NCI-H748 treated with DMSO at 0.1 percent for 48 hours (cell line): Measurements from ENCODE around the gene FAM181B.

Source experiments
- DNase-seq: peaks from one replicate; lab custom pipeline; 2025; lab: John Stamatoyannopoulos, UW

Gene FAM181B, protein sequence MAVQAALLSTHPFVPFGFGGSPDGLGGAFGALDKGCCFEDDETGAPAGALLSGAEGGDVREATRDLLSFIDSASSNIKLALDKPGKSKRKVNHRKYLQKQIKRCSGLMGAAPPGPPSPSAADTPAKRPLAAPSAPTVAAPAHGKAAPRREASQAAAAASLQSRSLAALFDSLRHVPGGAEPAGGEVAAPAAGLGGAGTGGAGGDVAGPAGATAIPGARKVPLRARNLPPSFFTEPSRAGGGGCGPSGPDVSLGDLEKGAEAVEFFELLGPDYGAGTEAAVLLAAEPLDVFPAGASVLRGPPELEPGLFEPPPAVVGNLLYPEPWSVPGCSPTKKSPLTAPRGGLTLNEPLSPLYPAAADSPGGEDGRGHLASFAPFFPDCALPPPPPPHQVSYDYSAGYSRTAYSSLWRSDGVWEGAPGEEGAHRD

DNA sequence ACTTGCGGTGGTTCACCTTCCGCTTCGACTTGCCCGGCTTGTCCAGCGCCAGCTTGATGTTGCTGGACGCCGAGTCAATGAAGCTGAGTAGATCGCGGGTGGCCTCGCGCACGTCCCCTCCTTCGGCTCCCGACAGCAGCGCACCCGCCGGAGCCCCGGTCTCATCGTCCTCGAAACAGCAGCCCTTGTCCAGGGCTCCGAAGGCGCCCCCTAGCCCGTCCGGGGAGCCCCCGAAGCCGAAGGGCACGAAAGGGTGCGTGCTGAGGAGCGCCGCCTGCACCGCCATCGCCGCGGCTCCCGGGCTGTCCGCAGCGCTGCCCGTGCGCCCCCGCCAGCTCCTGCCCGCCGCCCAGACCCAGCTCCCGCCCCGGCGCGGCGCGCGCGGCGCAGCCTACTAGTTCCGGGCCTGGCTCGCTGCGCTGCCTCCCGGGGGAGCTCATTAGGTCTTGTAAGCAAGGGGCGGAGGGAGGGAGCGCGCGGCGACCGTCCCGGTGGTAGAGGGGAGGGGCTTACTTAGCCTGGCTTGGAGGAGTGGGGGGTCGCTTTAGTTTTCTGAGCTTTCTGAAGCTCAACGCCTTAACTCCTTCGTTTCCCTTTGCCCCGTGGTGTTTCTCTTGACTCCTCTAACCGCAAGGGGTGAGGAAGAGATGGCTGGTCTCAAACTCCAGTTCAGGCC, at the start of gene FAM181B:
TSS of gene FAM181B (minus strand) at position 421 of the 676 bp plus-strand sequence. CDS start at position 286, 135 bp downstream.
- DNase-seq, result no peak

DNA sequence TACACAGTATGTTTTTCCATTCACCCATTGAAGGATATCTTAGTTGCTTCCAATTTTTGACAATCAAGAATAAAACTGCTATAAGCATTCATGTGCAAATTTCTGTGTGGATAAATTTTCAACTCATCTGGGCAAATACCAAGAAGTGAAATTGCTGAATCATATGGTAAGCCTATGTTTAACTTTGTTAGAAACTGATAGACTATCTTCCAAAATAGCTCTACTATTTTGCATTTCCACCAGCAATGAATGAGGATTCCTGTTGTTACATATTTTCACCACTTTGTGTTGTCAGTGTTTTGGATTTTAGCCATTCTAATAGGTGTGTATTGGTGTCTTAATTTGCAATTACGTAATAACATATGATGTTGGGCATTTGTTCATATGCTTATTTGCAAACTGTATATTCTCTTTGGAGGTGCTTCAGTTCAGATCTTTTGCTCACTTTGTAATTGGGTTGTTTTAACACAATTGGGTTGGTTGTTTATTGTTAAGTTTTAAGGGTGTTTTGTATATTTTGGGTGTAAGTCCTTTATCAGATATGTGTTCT, 49.2 kb upstream of the FAM181B start:
- DNase-seq, result no peak

DNA sequence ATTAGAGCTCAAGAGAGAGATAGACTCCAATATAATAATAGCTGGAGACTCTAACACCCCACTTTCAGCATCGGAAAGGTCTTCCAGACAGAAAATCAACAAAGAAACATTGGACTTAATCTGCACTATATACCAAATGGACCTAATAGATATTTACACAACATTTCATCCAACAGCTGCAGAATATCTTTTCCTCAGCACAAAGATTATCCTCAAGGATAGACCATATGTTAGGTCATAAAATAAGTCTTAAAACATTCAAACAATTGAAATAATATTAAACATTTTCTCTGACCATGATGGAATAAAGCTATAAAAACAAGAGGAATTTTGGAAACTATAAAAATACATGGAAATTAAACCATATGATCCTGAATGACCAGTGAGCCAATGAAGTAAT, 45.1 kb upstream of the FAM181B start:
- no peak for DNase-seq

DNA sequence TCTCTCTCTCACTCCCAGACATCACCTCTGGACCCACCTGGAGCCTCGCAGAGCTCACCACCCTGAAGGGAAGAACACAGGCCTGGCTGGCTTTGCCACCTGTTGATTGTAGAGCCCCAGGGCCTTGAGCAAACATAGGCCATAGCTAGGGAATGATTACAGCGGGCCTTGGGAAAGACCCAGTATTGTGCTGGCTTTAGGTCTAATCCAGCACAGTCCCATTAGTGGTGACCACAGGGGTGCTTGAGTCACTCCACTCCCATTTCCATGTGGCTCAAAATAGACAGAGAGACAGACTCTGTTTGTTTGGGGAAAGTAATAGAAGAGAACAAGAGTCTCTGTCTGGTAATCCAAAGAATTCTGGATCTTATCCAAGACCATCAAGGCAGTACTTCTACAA, 42.7 kb upstream of the FAM181B start:
- DNase-seq, result no peak

DNA sequence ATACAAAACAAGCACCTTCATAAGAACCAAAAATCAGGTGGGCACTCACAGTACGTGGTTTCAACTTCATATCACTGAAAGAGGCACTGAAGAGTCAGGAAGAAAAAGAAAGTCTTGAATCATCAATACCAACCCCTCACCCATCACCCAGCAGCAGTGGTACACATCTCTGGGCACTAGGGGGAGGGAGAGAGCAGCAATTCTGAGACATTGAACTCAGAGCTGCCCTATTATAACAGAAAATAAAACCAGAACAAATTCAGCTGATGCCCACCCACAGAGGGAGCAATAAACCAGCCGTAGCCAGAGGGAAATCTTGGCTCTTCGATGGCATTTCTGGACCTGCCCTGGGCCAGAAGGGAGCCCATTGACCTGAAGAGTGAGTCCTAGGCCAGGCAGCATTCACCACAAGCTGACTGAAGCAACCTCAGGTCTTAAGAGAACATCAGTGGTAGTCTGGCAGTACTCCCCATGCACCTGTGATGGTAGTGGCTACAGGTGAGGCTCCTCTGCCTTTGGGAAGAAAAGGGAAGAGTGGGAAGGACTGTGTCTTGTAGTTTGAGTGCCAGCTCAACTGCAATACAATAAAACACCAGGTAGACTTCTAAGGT, 42.2 kb upstream of the FAM181B start:
- peak; percentile 8 for DNase-seq

DNA sequence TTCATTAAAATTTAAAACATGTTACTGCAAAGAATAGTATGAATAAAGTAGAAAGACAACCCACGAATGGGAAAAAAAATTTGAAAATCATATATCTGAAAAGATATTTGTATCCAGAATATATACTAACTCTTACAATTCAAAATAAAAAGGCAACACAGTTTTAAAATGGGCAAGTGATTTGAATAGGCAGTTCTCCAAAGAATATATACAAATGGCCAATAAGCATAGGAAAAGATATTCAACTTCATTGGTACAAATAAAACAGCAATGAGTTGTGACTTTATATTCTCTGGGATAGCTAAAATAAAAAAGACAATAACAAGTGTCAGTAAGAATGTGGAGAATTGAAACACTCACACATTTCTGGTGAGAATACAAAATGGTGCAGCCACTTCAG, 41.6 kb upstream of the FAM181B start:
- no peak for DNase-seq

DNA sequence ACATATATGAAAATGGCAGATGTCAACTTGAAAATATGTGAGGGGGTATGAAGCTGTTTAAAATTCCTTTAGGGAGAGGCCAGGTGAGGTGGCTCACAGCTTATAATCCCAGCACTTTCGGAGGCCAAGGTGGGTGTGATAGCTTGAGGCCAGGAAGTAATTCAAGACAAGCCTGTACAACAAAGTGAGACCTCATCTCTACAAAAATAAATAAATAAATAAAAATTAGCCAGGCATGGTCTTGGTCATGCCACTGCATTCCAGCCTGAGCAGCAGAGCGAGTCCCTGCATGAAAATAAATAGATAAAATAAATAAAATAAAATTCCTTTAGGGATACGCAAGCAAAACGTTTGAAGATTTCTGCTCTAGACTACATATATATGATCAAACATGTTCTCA, 38.1 kb upstream of the FAM181B start:
- DNase-seq, result no peak

DNA sequence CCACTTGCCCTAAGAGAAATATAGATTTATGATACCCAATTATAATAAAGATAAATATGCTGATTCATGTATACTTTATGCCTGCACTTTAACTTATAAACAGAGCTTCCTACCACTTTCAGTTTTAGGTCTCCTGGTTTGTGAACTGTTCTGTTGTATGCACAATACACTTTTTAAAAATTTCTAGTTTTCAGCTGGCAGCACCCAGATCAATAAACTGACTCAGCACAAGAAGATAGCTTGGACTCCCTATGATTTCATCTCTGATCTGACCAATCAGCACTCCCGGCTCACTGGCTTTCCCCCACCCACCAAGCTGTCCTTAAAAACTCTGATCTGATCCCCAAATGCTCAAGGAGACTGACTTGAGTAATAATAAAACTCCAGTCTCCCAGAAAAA, 33.5 kb upstream of the FAM181B start:
- DNase-seq, result no peak

DNA sequence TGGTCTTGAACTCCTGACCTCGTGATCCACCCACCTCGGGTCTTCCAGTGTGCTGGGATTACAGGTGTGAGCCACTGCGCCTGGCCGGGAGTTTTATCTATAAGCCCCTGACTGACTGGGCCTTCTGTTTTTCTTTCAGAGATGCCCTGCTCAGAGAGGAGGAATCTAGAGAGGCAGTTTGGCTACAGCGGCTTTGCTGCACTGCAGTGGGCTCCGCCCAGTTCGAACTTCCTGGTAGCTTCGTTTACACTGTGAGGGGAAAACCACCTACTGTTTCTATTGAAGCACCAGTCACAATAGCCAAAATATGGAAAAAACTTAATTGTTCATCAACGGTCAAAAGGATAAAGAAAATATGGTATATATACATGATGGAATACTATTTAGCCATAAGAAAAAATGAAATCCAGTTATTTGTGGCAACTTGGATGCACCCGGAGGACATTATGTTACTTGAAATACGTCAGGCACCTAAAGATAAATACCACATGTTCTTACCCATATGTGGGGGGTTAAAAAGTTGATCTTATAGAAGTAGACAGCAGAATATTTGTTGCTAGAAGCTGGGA, 31.9 kb upstream of the FAM181B start:
- no peak for DNase-seq

DNA sequence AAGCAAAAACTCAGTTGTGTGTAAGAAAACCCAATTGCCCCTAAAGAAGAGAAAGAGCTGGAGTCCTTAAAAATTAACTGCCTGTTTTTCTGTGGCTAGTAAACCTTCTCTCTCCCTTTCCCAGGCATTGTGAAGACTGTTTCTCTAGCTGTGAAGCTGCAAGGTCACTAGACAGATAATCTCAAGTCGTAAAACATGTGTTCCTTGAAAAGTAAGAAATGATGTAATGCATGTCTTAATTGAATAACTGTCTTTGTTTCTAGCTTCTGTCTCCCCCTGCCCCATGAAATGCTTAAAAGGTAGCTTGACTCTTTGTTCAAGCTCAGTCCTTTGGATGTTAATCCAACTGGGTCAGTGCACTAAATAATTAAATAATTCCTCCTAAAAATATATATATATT, 29.5 kb upstream of the FAM181B start:
- DNase-seq, result no peak

DNA sequence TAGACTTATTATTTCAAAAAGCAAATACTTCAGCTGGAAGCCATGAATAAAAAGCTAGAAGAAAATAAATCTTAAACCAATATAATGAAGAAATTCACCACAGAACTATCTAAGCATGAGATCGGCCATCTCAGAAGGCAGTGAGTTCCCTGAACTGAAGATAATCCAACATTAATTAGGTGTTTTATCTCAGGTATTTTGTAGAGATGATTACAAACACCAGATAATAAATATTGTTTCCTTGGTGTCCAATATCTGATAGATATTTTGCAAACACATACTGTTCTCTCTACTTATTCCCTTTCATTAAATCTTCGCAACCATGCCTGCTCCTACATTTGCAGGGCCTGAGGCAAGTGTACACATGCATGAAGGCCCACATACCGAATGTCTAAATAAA, 26.0 kb upstream of the FAM181B start:
- DNase-seq, result no peak

DNA sequence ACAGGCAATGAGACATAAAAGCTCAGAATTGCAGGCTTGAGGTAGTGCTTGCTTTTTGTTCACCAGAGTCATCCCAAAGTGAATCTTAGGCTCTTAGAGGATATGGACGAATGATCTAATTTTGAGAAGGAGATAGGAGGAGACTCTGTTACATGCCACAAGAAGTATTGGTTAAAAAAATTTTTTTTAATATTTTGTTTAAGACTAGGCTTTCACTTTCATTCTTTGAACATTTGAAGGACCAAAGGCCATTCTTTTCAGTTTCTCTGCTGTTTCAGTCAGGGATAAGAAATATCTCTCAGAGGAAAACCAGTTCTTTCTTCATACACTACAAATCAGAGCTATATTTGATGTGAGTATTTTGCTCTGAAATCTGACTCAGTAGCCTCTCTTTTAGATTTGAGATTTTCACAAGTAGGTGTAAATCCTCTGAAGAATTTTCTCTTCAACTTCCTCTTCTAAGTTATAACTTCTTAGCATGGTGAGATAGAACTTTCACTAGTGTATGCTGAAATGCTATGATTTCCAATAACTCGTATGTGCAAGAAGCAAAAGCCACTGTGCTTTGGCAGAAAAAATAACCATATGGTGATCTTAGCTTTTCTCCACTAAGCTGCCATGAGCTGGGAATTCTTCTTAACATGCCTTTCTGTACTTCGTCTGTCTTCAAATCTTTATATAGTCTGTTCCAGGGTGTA, 24.1 kb upstream of the FAM181B start:
- no peak for DNase-seq

DNA sequence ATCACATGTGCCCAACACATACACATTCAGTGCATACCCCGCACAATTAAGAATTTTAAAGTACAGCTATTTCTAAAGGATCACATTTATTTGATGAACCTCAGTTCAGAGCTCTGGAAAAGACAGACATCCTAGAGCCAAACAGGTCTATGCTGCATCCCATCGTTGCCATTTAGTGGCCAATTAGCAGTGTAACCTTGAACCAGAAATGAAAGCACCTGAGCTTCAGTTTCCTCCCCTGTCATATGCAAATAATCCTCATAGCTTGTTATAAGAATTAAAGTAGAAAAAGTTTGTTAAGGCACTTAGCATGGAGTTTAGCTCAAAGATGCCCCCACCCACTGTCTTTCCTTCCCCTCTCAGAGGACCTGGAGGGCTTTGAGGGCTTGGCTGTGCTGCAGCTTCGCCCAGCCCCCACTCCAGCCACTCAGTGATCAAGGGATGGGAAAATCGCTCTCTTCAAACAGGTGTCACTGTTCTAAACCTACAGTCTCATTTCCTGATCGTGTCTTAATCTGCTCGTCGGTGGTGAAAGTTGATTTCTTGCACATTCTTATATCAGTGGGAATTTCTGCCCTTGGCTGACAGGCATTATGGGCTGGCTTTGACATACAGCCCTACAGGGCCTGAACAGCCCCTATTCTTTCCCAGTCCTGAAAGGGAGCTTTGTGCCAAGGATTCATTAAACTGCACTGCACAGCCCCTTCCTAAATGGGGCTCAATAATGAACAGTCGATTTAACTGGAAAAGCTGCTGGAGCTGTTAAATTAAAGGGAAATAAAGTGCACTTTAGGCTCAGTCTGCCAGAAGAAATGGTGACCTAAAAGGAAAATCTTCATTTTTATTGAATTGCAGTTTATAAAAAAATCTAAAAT, 23.3 kb upstream of the FAM181B start:
- DNase-seq, result no peak

DNA sequence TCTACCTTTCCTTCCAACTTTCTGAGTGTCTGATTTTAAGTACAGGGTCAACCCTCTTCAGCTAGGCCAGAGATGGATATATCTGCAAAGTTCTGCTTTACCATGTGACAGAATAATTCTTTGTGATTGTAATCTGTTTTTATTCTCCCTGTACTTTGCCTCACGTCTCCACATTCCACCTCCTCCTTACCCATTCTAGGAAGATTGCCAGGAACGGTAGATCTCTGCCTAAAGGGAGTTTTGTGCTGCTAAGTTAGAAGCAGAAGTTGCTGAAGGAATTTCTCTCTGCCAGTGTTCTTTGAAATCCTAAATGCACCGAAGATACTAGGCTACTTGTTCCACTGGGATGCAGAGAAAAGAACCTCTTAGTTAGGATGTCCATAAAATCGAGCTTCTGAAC, 20.7 kb upstream of the FAM181B start:
- DNase-seq, result no peak

DNA sequence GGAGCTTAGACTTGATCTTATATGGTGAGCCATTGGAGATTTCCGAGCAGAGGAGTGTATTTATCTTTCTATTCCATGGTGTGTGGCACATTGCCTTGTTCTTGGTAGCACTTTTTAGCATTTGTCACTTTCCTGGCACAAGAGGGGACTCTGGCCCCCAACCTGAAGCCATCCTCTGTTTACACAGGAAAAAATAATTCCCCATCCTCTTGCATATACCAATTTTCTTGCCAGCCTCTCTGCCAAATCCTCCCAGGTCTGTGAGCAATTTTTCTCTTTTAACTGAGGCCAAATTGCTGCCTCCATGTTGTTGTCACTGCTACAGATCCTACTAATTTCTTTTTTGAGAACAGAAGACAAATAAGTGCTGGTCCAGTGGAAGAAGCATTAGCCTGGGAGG, 20.3 kb upstream of the FAM181B start:
- no peak for DNase-seq

DNA sequence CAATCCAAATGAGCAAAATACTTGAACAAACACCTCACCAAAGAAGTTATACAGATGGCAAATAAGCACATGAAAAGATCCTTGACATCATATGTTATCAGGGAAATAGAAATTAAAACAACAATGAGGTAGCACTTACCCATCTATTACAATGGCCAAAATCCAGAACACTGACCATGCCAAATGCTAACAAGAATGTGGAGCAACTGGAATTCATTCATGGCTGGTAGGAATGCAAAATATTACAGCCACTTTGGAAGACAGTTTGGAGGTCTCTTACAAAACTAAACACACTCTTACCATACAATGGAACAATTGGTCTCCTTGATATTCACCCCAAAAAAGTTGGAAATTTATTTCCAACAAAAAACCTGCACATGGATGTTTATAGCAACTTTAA, 19.1 kb upstream of the FAM181B start:
- no peak for DNase-seq

DNA sequence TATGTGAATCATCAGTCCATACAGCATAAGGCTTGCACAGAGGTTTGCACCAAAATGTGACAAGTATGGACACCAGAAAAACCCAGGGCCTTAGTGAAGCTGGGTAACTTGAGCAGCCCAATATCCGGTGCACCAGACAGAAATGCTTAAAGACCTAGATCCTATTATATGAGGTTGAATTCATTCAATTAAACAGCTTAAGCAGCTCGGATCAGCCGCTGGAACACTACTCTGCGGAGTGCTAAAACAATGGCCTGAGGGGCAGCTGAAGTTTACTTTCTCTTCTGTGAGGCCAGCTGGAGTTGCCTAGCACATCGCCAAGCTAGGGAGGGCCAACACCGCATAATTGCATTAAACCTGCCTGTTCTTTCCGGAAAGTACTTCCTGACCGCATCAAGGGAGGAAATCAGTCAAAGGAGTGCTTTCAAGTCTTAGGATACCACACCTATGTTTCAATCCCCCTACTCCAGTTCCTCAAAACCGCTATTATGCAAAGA, 17.0 kb upstream of the FAM181B start:
- no peak for DNase-seq

DNA sequence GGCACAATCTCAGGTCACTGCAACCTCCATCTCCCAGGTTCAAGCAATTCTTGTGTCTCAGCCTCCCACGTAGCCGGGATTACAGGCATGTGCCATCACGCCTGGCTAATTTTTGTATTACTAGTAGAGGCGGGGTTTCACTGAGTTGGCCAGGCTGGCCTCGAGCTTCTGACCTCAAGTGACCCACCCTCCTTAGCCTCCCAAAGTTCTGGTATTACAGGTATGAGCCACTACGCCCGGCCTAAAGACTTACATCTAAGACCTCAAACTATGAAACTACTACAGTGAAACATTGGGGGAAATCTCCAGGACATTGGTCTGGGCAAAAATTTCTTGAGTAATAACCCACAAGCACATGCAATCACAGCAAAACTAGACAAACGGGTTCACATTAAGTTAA, 13.8 kb upstream of the FAM181B start:
- DNase-seq, result no peak

DNA sequence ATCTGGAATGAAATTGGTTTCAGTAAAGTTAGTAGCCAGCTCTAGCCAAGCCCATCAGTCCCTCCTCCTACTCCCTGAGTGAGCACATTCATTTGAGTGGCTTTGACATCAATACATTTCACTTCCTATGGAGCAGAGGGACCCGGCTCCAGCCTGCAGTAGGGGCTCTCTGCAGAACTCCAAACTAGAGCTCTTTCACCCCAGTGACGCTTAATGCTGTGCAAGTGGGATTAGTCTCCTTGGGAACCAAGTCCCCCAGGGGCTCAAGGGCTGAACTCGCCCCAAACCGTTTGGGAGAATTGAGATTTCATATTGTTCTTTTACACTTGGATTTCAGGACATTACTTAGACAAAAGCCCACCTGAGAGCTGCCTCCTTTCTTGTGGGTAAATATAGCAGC, 4.4 kb upstream of the FAM181B start:
- DNase-seq, result no peak

DNA sequence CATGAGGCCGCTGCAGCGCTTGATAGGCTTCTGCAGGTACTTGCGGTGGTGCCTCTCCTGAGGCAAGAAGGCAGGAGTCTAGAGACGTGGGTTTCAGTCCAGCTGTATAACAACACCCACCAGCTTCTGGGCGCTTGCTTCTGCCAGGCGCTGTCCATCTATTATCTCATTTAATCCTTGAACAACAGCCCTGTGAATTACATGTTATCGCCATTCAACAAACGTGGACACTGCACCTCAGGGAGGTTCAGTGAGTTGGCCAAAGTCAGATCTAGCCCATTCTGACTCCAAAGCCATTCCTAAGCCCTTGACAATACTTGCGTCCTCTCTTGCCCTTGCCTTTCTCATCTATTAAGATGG, 436 bp upstream of the FAM181B start:
- no peak for DNase-seq
